K562 (cell line): ENCODE measurements around the gene MYO15A. TPM values are rescaled to one million over a fixed set of nuclear protein-coding genes. Genes with fewer than 3 reads are reported as not detected.

ENCODE experiments used
- ADNP ChIP-seq: fragments of 200-800 bp; sonication (Bioruptor generic); IDR thresholded peaks from 2 replicates; pipeline ENCODE4 v1.6.1; 2016; ENCODE audit warnings: missing genetic modification characterization, missing compliant biosample characterization
- CC2D1A ChIP-seq: fragments of 450-650 bp; IDR thresholded peaks from 2 replicates; pipeline ENCODE4 v1.6.1; 2017; ENCODE audit warnings: mild to moderate bottlenecking
- CTCF ChIP-seq, 3 experiments: IDR thresholded peaks in 2 of 3; conservative IDR thresholded peaks in 1 of 3; 2 replicates each; pipeline ENCODE4 v1.5.1; 2011 to 2012; ENCODE audit warnings: low read length in 3 of 3, mild to moderate bottlenecking in 3 of 3, control low read depth in 2 of 3, improper control_type of control experiment in 1 of 3, inconsistent platforms in 1 of 3, low read depth in 1 of 3, mixed read lengths in 1 of 3, moderate library complexity in 1 of 3; ENCODE audit not compliant: insufficient read depth in 2 of 3
- E2F3 ChIP-seq: fragments of 250-450 bp; sonication (Bioruptor Pico); IDR thresholded peaks from 2 replicates; pipeline ENCODE4 v1.4.0; 2020; ENCODE audit warnings: mild to moderate bottlenecking
- GTF2F1 ChIP-seq: IDR thresholded peaks from 2 replicates; pipeline ENCODE4 v1.6.1; 2011; ENCODE audit warnings: low read depth, low read length, improper control_type of control experiment
- HOXB6 ChIP-seq: fragments of 250-450 bp; sonication (Bioruptor Pico); IDR thresholded peaks from 2 replicates; pipeline ENCODE4 v1.5.1; 2022; ENCODE audit warnings: mild to moderate bottlenecking, borderline replicate concordance
- MAFG ChIP-seq: fragments of 450-650 bp; conservative IDR thresholded peaks from 2 replicates; pipeline ENCODE4 v1.6.1; 2016; ENCODE audit warnings: missing genetic modification characterization, missing compliant biosample characterization
- MAX ChIP-seq: sonication (generic); formaldehyde crosslinking; IDR thresholded peaks from 2 replicates; pipeline ENCODE4 v1.9.0; 2022; ENCODE audit warnings: mild to moderate bottlenecking, missing genetic modification reagents
- PTBP1 ChIP-seq: fragments of 200-400 bp; formaldehyde crosslinking; IDR thresholded peaks from 2 replicates; pipeline ENCODE4 v1.6.1; 2017; ENCODE audit warnings: low read depth, low read length
- SIN3B ChIP-seq: fragments of 450-650 bp; IDR thresholded peaks from 2 replicates; pipeline ENCODE4 v1.6.1; 2017; ENCODE audit warnings: low read depth, mild to moderate bottlenecking, moderate library complexity
- ZBTB33 ChIP-seq: sonication (generic); formaldehyde crosslinking; IDR thresholded peaks from 2 replicates; pipeline ENCODE4 v1.8.1; 2023; ENCODE audit warnings: mild to moderate bottlenecking, missing genetic modification reagents
- ZBTB8A ChIP-seq: fragments of 450-650 bp; IDR thresholded peaks from 2 replicates; pipeline ENCODE4 v1.6.1; 2018; ENCODE audit warnings: mild to moderate bottlenecking, moderate library complexity; ENCODE audit not compliant: partially characterized antibody
- ZC3H11A ChIP-seq: IDR thresholded peaks from 2 replicates; pipeline ENCODE4 v1.6.1; 2012; ENCODE audit warnings: low read depth, low read length, improper control_type of control experiment
- ZNF121 ChIP-seq: sonication (generic); formaldehyde crosslinking; conservative IDR thresholded peaks from 2 replicates; pipeline ENCODE4 v1.8.0; 2022; ENCODE audit warnings: missing genetic modification reagents
- ZNF436 ChIP-seq: fragments of 250-450, 450-650 bp; sonication (Bioruptor Pico); formaldehyde crosslinking; IDR thresholded peaks from 2 replicates; pipeline ENCODE4 v1.7.0; 2020; ENCODE audit warnings: mild to moderate bottlenecking
- ZNF592 ChIP-seq: fragments of 450-650 bp; IDR thresholded peaks from 2 replicates; pipeline ENCODE4 v1.6.1; 2017; ENCODE audit warnings: antibody characterized with exemption, mild to moderate bottlenecking
- ZNF740 ChIP-seq, 3 experiments: fragments of 200-800 bp in 1 of 3; sonication (Bioruptor generic) in 1 of 3; sonication (generic) in 1 of 3; formaldehyde crosslinking in 1 of 3; IDR thresholded peaks; 2 replicates each; pipeline versions ENCODE4 v1.6.1 to v1.8.0; 2016 to 2022; ENCODE audit warnings: mild to moderate bottlenecking in 2 of 3, missing compliant biosample characterization in 2 of 3, missing genetic modification characterization in 2 of 3, missing genetic modification reagents in 1 of 3
- polyA plus RNA-seq, 8 experiments: library from polyadenylated mRNA; depleted of rRNA in 4 of 8; stranded (reverse) in 5 of 8; unstranded in 3 of 8; fragments of >200 nt; fragmentation: Nextera tagmentation in 2 of 8; fragmentation: Illumina TruSeq in 1 of 8; extraction: Ambion mirVana in 2 of 8; extraction: Trizol in 1 of 8; gene quantifications; 2 replicates each; pipeline versions ENCODE4 v1.2.1 to v1.2.3, GENCODE V29; 2011 to 2014; ENCODE audit warnings: inconsistent platforms in 1 of 8, missing spikeins in 1 of 8
- total RNA-seq, 7 experiments: library from RNA; depleted of rRNA in 6 of 7; stranded (reverse); fragments of >200 nt in 6 of 7; fragmentation: Illumina TruSeq in 2 of 7; extraction: Trizol in 2 of 7; gene quantifications; 2 replicates each; pipeline versions ENCODE4 v1.2.1 to v1.2.3, GENCODE V29; 2011 to 2021; ENCODE audit warnings: low replicate concordance in 1 of 7

The MYO15A gene
- total and polyA plus RNA-seq, 9 of the 15 experiments (the other 6 are each of a cell fraction or from before 2014, with no cell fraction given) = 0.05 to 0.88 (median 0.14) TPM; not detected in 1

- TF ChIP-seq ZNF740 (CRISPR knock-in tag; IDR thresholded peaks at IDR 0.05) (no peak), ZNF740 (tag; IDR thresholded peaks at IDR 0.05) (no peak), SIN3B (peak; percentile 72), ZBTB33 (CRISPR knock-in tag) (peak; percentile 67; the same call in 1 of the 2 replicates), ZNF592 (peak; percentile 69; the same call in 1 of the 2 replicates), CTCF (IDR thresholded peaks at IDR 0.05 in 2 of 3, conservative IDR thresholded peaks at IDR 0.05 in 1 of 3; ENCODE audit: insufficient read depth in 2 of 3, low read depth in 1 of 3, low read length in 3 of 3) (peak in 2 of 3 experiments; percentile 24 to 25; a peak in 2 of 6 replicates), ZNF436 (no peak), MAX (peak; percentile 86), HOXB6 (CRISPR knock-in tag) (no peak), E2F3 (CRISPR knock-in tag) (no peak), PTBP1 (peak; percentile 87; the same call in 1 of the 2 replicates), MAFG (tag) (no peak), ADNP (tag) (peak; percentile 99), ZNF121 (CRISPR knock-in tag) (0 out of 2 replicates have a peak, but pooled peaks have one; percentile 6), ZC3H11A (peak; percentile 86), ZBTB8A (no peak), CC2D1A (peak; percentile 35; the same call in 1 of the 2 replicates), GTF2F1 (peak; percentile 48; the same call in 1 of the 2 replicates)
These were observed 20.7 kb upstream of the MYO15A start, which contains the start of gene DRG2 (continued) for GRCh38 chr17:18087610-18088491.
